Right forelimb (tissue), 1 donor: Measurements from ENCODE around the gene ANKRD49.
"Not testable (repeated sequence)": the region's sequence is repeated elsewhere in the genome, so short reads cannot be mapped to it uniquely, and the experiment has no call there.

Experiments
- DNase-seq: peaks from one replicate; pipeline ENCODE4 v3.0.0-alpha.2; 2018

The ANKRD49 gene

GRCh38 chr11:94493281-94494125, at the start of gene ANKRD49, which contains the start of gene MRE11:
Gene ANKRD49 (plus strand): TSS chr11:94493984. CDS start chr11:94496694, 2,710 bp downstream.
Gene MRE11 (minus strand): TSS chr11:94493844. CDS start chr11:94492801, 1,043 bp downstream.
- DNase-seq: peak; percentile 98

- no peak for DNase-seq
These were observed 48.1 kb upstream of the ANKRD49 start for GRCh38 chr11:94445641-94446040.

- no peak for DNase-seq
These were observed 46.6 kb upstream of the ANKRD49 start for GRCh38 chr11:94447149-94447548.

- no peak for DNase-seq
These were observed 44.8 kb upstream of the ANKRD49 start for GRCh38 chr11:94449029-94449428.

- DNase-seq: no peak
These were observed 44.3 kb upstream of the ANKRD49 start for GRCh38 chr11:94449437-94449836.

- no peak for DNase-seq
These were observed 43.7 kb upstream of the ANKRD49 start for GRCh38 chr11:94450048-94450447.

GRCh38 chr11:94452988-94453387, 40.8 kb upstream of the ANKRD49 start:
- no peak for DNase-seq

GRCh38 chr11:94454301-94454700, 39.5 kb upstream of the ANKRD49 start:
- no peak for DNase-seq

- no peak for DNase-seq
These were observed 37.9 kb upstream of the ANKRD49 start for GRCh38 chr11:94455861-94456260.

- DNase-seq: no peak
These were observed 36.4 kb upstream of the ANKRD49 start for GRCh38 chr11:94457118-94458029.

- no peak for DNase-seq
These were observed 34.2 kb upstream of the ANKRD49 start for GRCh38 chr11:94459576-94459975.

- DNase-seq: no peak
These were observed 24.4 kb upstream of the ANKRD49 start for GRCh38 chr11:94469416-94469815.

GRCh38 chr11:94472916-94473799, 20.6 kb upstream of the ANKRD49 start:
- DNase-seq: no peak

GRCh38 chr11:94477624-94478023, 16.2 kb upstream of the ANKRD49 start:
- DNase-seq: no peak

- no peak for DNase-seq
These were observed 12.4 kb upstream of the ANKRD49 start for GRCh38 chr11:94481342-94481741.

- no peak for DNase-seq
These were observed 7.7 kb upstream of the ANKRD49 start for GRCh38 chr11:94486068-94486467.

GRCh38 chr11:94494126-94494680, 419 bp downstream of the ANKRD49 start:
- DNase-seq: no peak

GRCh38 chr11:94500181-94500580, 6.4 kb downstream of the ANKRD49 start:
- DNase-seq: no peak

GRCh38 chr11:94501522-94501921, 7.7 kb downstream of the ANKRD49 start:
- DNase-seq: no peak

GRCh38 chr11:94504689-94505293, 11.0 kb downstream of the ANKRD49 start:
- no peak for DNase-seq

GRCh38 chr11:94506513-94506912, 12.7 kb downstream of the ANKRD49 start:
- DNase-seq: not testable (repeated sequence)

GRCh38 chr11:94507485-94507884, 13.7 kb downstream of the ANKRD49 start:
- DNase-seq: no peak
